22Rv1 (cell line): Measurements from ENCODE around the gene LYST.

ENCODE experiments used
- CTCF ChIP-seq: fragments of 450-650 bp; IDR thresholded peaks from 2 replicates; pipeline ENCODE4 v1.5.1; 2017; ENCODE audit warnings: mild to moderate bottlenecking
- ZFX ChIP-seq: fragments of 450-650 bp; IDR thresholded peaks from 2 replicates; pipeline ENCODE4 v1.6.1; 2017; ENCODE audit warnings: antibody characterized with exemption, borderline replicate concordance

- no peak for TF ChIP-seq CTCF
- no peak for TF ChIP-seq ZFX
Measured at GRCh38 chr1:235838021-235838420, 28.7 kb downstream of the LYST start.
